Endothelial cell of umbilical vein (primary cell): ENCODE results near the gene MBTPS2. TPM values are rescaled to one million over a fixed set of nuclear protein-coding genes. Genes with fewer than 3 reads are reported as not detected.

Experiments used
- BruUV-seq: library from RNA; stranded (reverse); fragments of 400-500 nt; replicated peaks from 2 replicates; lab custom pipeline; 2021; lab: Mats Ljungman, UMichigan
- CTCF ChIA-PET: fragments of 300-600, 350-600 bp; sonication (Branson Sonifier 250); formaldehyde crosslinking; loops from one replicate; lab custom pipeline; 2021; ENCODE audit warnings: antibody characterized with exemption, inconsistent platforms; lab: Charles Lee
- POLR2A ChIA-PET: fragments of 300-600, 350-600 bp; sonication (Branson Sonifier 250); formaldehyde crosslinking; loops from one replicate; lab custom pipeline; 2021; ENCODE audit warnings: antibody characterized with exemption, inconsistent platforms; lab: Charles Lee
- DNase-seq: peaks from one replicate; pipeline ENCODE4 v3.0.0-alpha.2; 2011; ENCODE audit warnings: low read depth, low spot score
- FAIRE-seq: peaks from 2 replicates; lab custom pipeline; 2011; peaks lifted over from hg19 to GRCh38; lab: Jason Lieb, UNC
- H2AFZ ChIP-seq: 2 replicates; pipeline ENCODE4 v1.6.0; 2012; ENCODE audit warnings: low read depth, low read length, control low read depth, inconsistent platforms
- H3K27ac ChIP-seq: 2 replicates; pipeline ENCODE4 v1.5.1; 2011; ENCODE audit warnings: low read depth, mild to moderate bottlenecking, control low read depth, low read length, moderate library complexity; ENCODE audit not compliant: insufficient read depth
- H3K27me3 ChIP-seq, 2 experiments: 2 replicates each; pipeline versions ENCODE4 v1.6.0 to v1.6.1; 2011; ENCODE audit warnings: low read length in 2 of 2, mixed read lengths in 1 of 2; ENCODE audit not compliant: control insufficient read depth in 2 of 2, insufficient read depth in 2 of 2
- H3K36me3 ChIP-seq, 2 experiments: 2 replicates in 1 of 2; 3 replicates in 1 of 2; pipeline ENCODE4 v1.5.1; 2011; ENCODE audit warnings: low read length in 2 of 2, mild to moderate bottlenecking in 1 of 2, moderate library complexity in 1 of 2; ENCODE audit not compliant: control insufficient read depth in 2 of 2, insufficient read depth in 2 of 2; ENCODE audit errors: extremely low read depth in 1 of 2
- H3K4me1 ChIP-seq: 3 replicates; pipeline ENCODE4 v1.5.1; 2011; ENCODE audit warnings: mild to moderate bottlenecking, low read length; ENCODE audit not compliant: control insufficient read depth, insufficient read depth; ENCODE audit errors: extremely low read depth
- H3K4me2 ChIP-seq: 2 replicates; pipeline ENCODE4 v1.6.1; 2011; ENCODE audit warnings: low read length, control low read depth, mixed read lengths; ENCODE audit not compliant: insufficient read depth
- H3K4me3 ChIP-seq, 3 experiments: fragments of 200-600 bp in 1 of 3; sonication (generic), shearing (Covaris generic) in 1 of 3; replicated peaks in 1 of 3; 2 replicates each; pipeline ENCODE4 v1.5.1; 2011 to 2016; ENCODE audit warnings: control low read depth in 3 of 3, low read length in 3 of 3, mild to moderate bottlenecking in 2 of 3, inconsistent platforms in 1 of 3, low read depth in 1 of 3, moderate library complexity in 1 of 3; ENCODE audit not compliant: insufficient read depth in 1 of 3
- H3K79me2 ChIP-seq: 2 replicates; pipeline ENCODE4 v1.6.0; 2012; ENCODE audit warnings: low read length, inconsistent platforms; ENCODE audit not compliant: control insufficient read depth, insufficient read depth
- H3K9ac ChIP-seq: replicated peaks from 2 replicates; pipeline ENCODE3; 2011; ENCODE audit warnings: low read length, control low read depth; ENCODE audit not compliant: insufficient read depth; ENCODE audit errors: extremely low read depth
- H3K9me1 ChIP-seq: replicated peaks from 3 replicates; pipeline ENCODE4 v1.6.0; 2011; ENCODE audit warnings: mild to moderate bottlenecking, low read length; ENCODE audit not compliant: control insufficient read depth, insufficient read depth; ENCODE audit errors: extremely low read depth
- H3K9me3 ChIP-seq: replicated peaks from 2 replicates; pipeline ENCODE4 v1.5.1; 2012; ENCODE audit warnings: low read length, inconsistent platforms; ENCODE audit not compliant: control insufficient read depth, insufficient read depth
- H4K20me1 ChIP-seq: replicated peaks from 2 replicates; pipeline ENCODE3; 2011; ENCODE audit warnings: mild to moderate bottlenecking, low read length; ENCODE audit not compliant: control insufficient read depth, insufficient read depth; ENCODE audit errors: extremely low read depth
- EZH2 ChIP-seq: IDR thresholded peaks from 2 replicates; pipeline ENCODE4 v1.6.1; 2012; ENCODE audit warnings: borderline replicate concordance, low read depth, mild to moderate bottlenecking, moderate library complexity, low read length, inconsistent platforms; ENCODE audit not compliant: severe bottlenecking
- FOS ChIP-seq: IDR thresholded peaks from 2 replicates; pipeline ENCODE4 v1.6.1; 2011; ENCODE audit warnings: mild to moderate bottlenecking, low read length, moderate library complexity, borderline replicate concordance; ENCODE audit not compliant: insufficient read depth
- GATA2 ChIP-seq: IDR thresholded peaks from 2 replicates; pipeline ENCODE4 v1.7.0; 2011; ENCODE audit warnings: low read depth, mild to moderate bottlenecking, moderate library complexity, mixed read lengths, low read length; ENCODE audit not compliant: insufficient read length, insufficient read depth
- JUN ChIP-seq: IDR thresholded peaks from 2 replicates; pipeline ENCODE4 v1.6.1; 2011; ENCODE audit warnings: borderline replicate concordance, low read depth; ENCODE audit not compliant: insufficient read length, insufficient read depth
- MYC ChIP-seq: IDR thresholded peaks from one replicate; pipeline ENCODE4 v1.6.1; 2011; ENCODE audit warnings: mild to moderate bottlenecking, low read depth, low read length
- POLR2A ChIP-seq: IDR thresholded peaks from 2 replicates; pipeline ENCODE4 v1.6.1; 2012; ENCODE audit warnings: low read depth, mild to moderate bottlenecking, control low read depth, low read length
- POLR2AphosphoS5 ChIP-seq: IDR thresholded peaks from 2 replicates; pipeline ENCODE4 v1.6.1; 2012; ENCODE audit warnings: low read depth, mild to moderate bottlenecking, control low read depth, low read length, moderate library complexity; ENCODE audit not compliant: insufficient read depth
- dilution Hi-C: fragments of 300-500 bp; cut with MboI; formaldehyde crosslinking; loops from one replicate; pipeline ENCODE4 v1.15.0; 2019; ENCODE audit warnings: low sequenced_read_pairs; ENCODE audit not compliant: extremely low pct_ligation_motif_present
- intact Hi-C: fragments of 100-400 bp; cut with micrococcal nuclease; formaldehyde crosslinking; loops from one replicate; pipeline ENCODE4 v1.10.0; 2022
- polyA plus RNA-seq, 4 experiments: library from polyadenylated mRNA; depleted of rRNA in 3 of 4; stranded (reverse) in 3 of 4; unstranded in 1 of 4; fragments of >200 nt; gene quantifications; 2 replicates each; pipeline versions ENCODE4 v1.2.1 to v1.2.3, GENCODE V29; 2011 to 2012; ENCODE audit warnings: missing spikeins in 1 of 4
- total RNA-seq: library from RNA; stranded (reverse); gene quantifications from 2 replicates; pipeline ENCODE4 v1.2.3, GENCODE V29; 2021
- TF ChIP-seq, protein P1 (sequence below): IDR thresholded peaks from 2 replicates; pipeline ENCODE4 v1.6.1; 2011; ENCODE audit not compliant: insufficient read depth, insufficient read length
- TF ChIP-seq, protein P2 (sequence below), 2 donors: IDR thresholded peaks; 1 replicate in 1 of 2; 2 replicates in 1 of 2; pipeline ENCODE4 v1.5.1; 2011; ENCODE audit warnings: low read length in 2 of 2, mild to moderate bottlenecking in 2 of 2, moderate library complexity in 2 of 2, control low read depth in 1 of 2, inconsistent platforms in 1 of 2, low read depth in 1 of 2; ENCODE audit not compliant: insufficient read depth in 1 of 2; ENCODE audit errors: extremely low read depth in 1 of 2

The MBTPS2 gene
- total and polyA plus RNA-seq, 2 donors (not counting 3 experiments of a cell fraction or from before 2014, with no cell fraction given), result 11.4 to 16.4 TPM

DNA sequence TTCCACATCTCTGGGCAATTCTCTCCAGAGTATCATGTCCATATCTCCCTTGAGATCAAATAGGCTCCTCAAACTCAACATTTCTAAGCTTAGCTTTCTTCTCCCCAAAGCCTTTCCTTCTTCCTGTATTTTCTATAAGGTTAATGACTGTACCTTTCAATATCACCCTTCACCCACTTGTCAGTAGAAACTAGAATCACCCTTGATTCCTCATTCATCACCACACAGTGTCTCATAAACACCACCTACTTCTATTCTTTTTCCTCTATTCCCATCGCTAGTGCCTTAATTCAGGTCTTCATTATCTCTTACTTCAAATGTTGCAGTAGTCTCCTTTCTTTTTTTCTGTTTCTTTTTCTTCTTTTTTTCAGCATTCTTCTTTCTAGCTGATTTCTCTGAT, 72.8 kb downstream of the MBTPS2 start:
- H3K79me2 ChIP-seq, result no peaks in the 10 kb centered on the region
- POLR2A ChIA-PET, result no interaction called here
- H3K9me1 ChIP-seq, result no peaks in the 10 kb centered on the region
- H3K36me3 ChIP-seq, result no peaks in the 10 kb centered on the region
- CTCF ChIA-PET, result no interaction called here
- intact Hi-C loops, result loop anchor here (10.0 kb wide), 1 partner anchor 1017 kb away; no protein-coding TSS in a partner anchor
- H3K27me3 ChIP-seq, result no peaks in the 10 kb centered on the region
- no peaks in the 10 kb centered on the region for H3K9me3 ChIP-seq
- H3K4me2 ChIP-seq, result no peak overlapping the region
- no peak for DNase-seq
- no peak overlapping the region for H3K4me3 ChIP-seq
- dilution Hi-C loops, result no loop called here
- FAIRE-seq, result no peak
- TF ChIP-seq POLR2AphosphoS5 (no peak), JUN (no peak), GATA2 (no peak), POLR2A (no peak), EZH2 (no peak), FOS (no peak)
- TF ChIP-seq, protein P1, sequence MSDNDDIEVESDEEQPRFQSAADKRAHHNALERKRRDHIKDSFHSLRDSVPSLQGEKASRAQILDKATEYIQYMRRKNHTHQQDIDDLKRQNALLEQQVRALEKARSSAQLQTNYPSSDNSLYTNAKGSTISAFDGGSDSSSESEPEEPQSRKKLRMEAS, result no peak
- H2AFZ ChIP-seq, result no peak overlapping the region
- H3K9ac ChIP-seq, result no peak overlapping the region
- BruUV-seq, result no TSS peak
- H4K20me1 ChIP-seq, result no peaks in the 10 kb centered on the region
- no peaks in the 10 kb centered on the region for H3K4me1 ChIP-seq
- H3K27ac ChIP-seq, result no peak overlapping the region

DNA sequence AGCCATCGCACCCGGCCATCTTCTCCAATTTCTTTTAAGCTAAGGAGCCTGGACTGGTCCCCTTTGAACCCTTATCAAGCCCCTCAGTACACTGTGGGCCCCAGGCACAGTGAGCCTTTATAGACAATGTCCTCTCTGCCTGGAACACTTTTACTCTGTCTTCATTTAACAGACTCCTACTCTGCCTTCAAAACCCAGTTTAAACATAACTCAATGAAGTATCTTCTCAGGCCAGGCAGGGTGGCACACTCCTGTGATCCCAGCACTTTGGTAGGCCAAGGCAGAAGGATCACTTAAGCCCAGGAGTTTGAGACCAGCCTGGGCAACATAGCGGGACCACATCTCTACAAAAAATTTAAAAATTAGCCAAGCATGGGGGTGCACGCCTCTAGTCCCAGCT, 73.6 kb downstream of the MBTPS2 start:
- CTCF ChIA-PET, result no interaction called here
- dilution Hi-C loops, result no loop called here
- POLR2A ChIA-PET, result no interaction called here

More for the DNA sequence above, 73.6 kb downstream of the MBTPS2 start:
- Histone ChIP-seq H3K36me3 (no peaks in the 10 kb centered on the region), H2AFZ (no peak overlapping the region), H3K4me3 (no peak overlapping the region), H3K4me2 (no peak overlapping the region), H3K9me3 (no peaks in the 10 kb centered on the region), H3K27me3 (no peaks in the 10 kb centered on the region), H3K9ac (no peak overlapping the region), H3K9me1 (no peaks in the 10 kb centered on the region), H3K4me1 (no peaks in the 10 kb centered on the region), H3K79me2 (no peaks in the 10 kb centered on the region), H3K27ac (no peak overlapping the region), H4K20me1 (no peaks in the 10 kb centered on the region)
- DNase-seq, result no peak
- TF ChIP-seq POLR2AphosphoS5 (no peak), GATA2 (no peak), POLR2A (no peak), FOS (no peak), JUN (no peak), MYC (no peak), EZH2 (no peak)
- TF ChIP-seq, protein P2, sequence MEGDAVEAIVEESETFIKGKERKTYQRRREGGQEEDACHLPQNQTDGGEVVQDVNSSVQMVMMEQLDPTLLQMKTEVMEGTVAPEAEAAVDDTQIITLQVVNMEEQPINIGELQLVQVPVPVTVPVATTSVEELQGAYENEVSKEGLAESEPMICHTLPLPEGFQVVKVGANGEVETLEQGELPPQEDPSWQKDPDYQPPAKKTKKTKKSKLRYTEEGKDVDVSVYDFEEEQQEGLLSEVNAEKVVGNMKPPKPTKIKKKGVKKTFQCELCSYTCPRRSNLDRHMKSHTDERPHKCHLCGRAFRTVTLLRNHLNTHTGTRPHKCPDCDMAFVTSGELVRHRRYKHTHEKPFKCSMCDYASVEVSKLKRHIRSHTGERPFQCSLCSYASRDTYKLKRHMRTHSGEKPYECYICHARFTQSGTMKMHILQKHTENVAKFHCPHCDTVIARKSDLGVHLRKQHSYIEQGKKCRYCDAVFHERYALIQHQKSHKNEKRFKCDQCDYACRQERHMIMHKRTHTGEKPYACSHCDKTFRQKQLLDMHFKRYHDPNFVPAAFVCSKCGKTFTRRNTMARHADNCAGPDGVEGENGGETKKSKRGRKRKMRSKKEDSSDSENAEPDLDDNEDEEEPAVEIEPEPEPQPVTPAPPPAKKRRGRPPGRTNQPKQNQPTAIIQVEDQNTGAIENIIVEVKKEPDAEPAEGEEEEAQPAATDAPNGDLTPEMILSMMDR (IDR thresholded peaks at IDR 0.05; ENCODE audit: extremely low read depth in 1 of 2, insufficient read depth in 1 of 2, low read depth in 1 of 2, low read length in 2 of 2), result no peak
- TF ChIP-seq, protein P1, result no peak
- intact Hi-C loops, result loop anchor here (10.0 kb wide), 1 partner anchor 1018 kb away; no protein-coding TSS in a partner anchor
- BruUV-seq, result no TSS peak
- no peak for FAIRE-seq
